ENCODE data around the gene HOXB3. TPM values are rescaled to one million over a fixed set of nuclear protein-coding genes. Genes with fewer than 3 reads are reported as not detected.

HOXB3 gene
- total RNA-seq = 1 to 10 TPM; 3.5 to 7.7 (median 4.2) TPM
- total RNA-seq (2013) = 3.7 TPM
- 0.32 to 6.8 (median 2.1) reads per million in 29 experiments for total RNA-seq

GRCh38 chr17:48589831-48590606 lies at the start of gene HOXB3:
Gene HOXB3, minus strand, starts transcription at chr17:48590241. Its CDS starts 37,767 bp downstream, at chr17:48552474.
- POLR2A ChIA-PET = interaction anchor here (0.6 kb wide), 2 partner anchors 87 to 423 kb away, joined by 4 to 6 read pairs; no protein-coding TSS in a partner anchor
- no peak within 1 kb of the TSS for H3K4me3 Mint-ChIP-seq
- 51% methylated on average over 5 of the region's 23 CpGs for WGBS (ENCODE audit: insufficient coverage)
- peaks cover 11 to 39% of the 10 kb centered on the region in 2 experiments for H3K4me1 ChIP-seq (ENCODE audit: control insufficient read depth in 1 of 2, extremely low read depth in 1 of 2, insufficient read depth in 2 of 2, low read length in 2 of 2)
- no peak within 1 kb of the TSS for H3K27ac ChIP-seq (ENCODE audit: low read length)
- H3K9me3 Mint-ChIP-seq = no peaks in the 10 kb centered on the region
- no peak for ATAC-seq (replicated peaks in 1 of 4)
- no peak within 1 kb of the TSS for H3K27ac Mint-ChIP-seq
- CTCF ChIA-PET = interaction anchor here (0.5 to 1.0 kb wide), 3 partner anchors 12 to 264 kb away, joined by 4 to 8 read pairs (median 6); no protein-coding TSS in a partner anchor
- peak in 1 of 35 experiments; percentile 4 for DNase-seq
- no peaks in the 10 kb centered on the region for H3K36me3 ChIP-seq (ENCODE audit: control insufficient read depth in 2 of 2, extremely low read depth in 1 of 2, insufficient read depth in 1 of 2, low read length in 1 of 2)
- H3K4me3 ChIP-seq (ENCODE audit: control insufficient read depth in 1 of 2, extremely low read depth in 1 of 2, low read length in 1 of 2) = no peak within 1 kb of the TSS
- peaks cover 0 to 84% of the 10 kb centered on the region in 2 experiments for H3K27me3 ChIP-seq (replicated peaks in 1 of 2; ENCODE audit: control insufficient read depth in 2 of 2, extremely low read depth in 1 of 2, insufficient read depth in 2 of 2, low read length in 1 of 2)
- H3K9me3 ChIP-seq = no peaks in the 10 kb centered on the region
- peaks cover 87 to 88% of the 10 kb centered on the region in 2 donors for H3K27me3 Mint-ChIP-seq
- H3K4me1 Mint-ChIP-seq = peaks cover 37 to 41% (median 39%) of the 10 kb centered on the region in 3 donors
- H3K36me3 Mint-ChIP-seq = no peaks in the 10 kb centered on the region

- Mint-ChIP-seq H3K9me3 (no peaks in the 10 kb centered on the region), H3K27me3 (peaks cover 69 to 97% of the 10 kb centered on the region in 2 donors), H3K27ac (no peak overlapping the region), H3K36me3 (no peaks in the 10 kb centered on the region), H3K4me3 (no peak overlapping the region), H3K4me1 (peaks cover 19 to 26% (median 23%) of the 10 kb centered on the region in 3 donors)
- no peaks in the 10 kb centered on the region for H3K9me3 ChIP-seq
- WGBS (ENCODE audit: insufficient coverage) = 96% methylated on average over 3 of the region's 5 CpGs
- ChIA-PET POLR2A (interaction anchor here in 1 of 2 donors (0.7 kb wide), 1 partner anchor 634 kb away, joined by 3 read pairs; no protein-coding TSS in a partner anchor), CTCF (interaction anchor here in 1 of 2 donors (0.6 kb wide), 1 partner anchor 237 kb away, joined by 5 read pairs; no protein-coding TSS in a partner anchor)
- H3K27me3 ChIP-seq (replicated peaks in 1 of 2; ENCODE audit: control insufficient read depth in 2 of 2, extremely low read depth in 1 of 2, insufficient read depth in 2 of 2, low read length in 1 of 2) = peaks cover 27 to 81% of the 10 kb centered on the region in 2 experiments
- peaks cover 0 to 25% of the 10 kb centered on the region in 2 experiments for H3K4me1 ChIP-seq (ENCODE audit: control insufficient read depth in 1 of 2, extremely low read depth in 1 of 2, insufficient read depth in 2 of 2, low read length in 2 of 2)
- no peaks in the 10 kb centered on the region for H3K36me3 ChIP-seq (ENCODE audit: control insufficient read depth in 2 of 2, extremely low read depth in 1 of 2, insufficient read depth in 1 of 2, low read length in 1 of 2)
- H3K27ac ChIP-seq (ENCODE audit: low read length) = no peak overlapping the region
- DNase-seq (no peak), ATAC-seq (replicated peaks in 1 of 4) (no peak)
- no peak overlapping the region for H3K4me3 ChIP-seq (ENCODE audit: control insufficient read depth in 1 of 2, extremely low read depth in 1 of 2, low read length in 1 of 2)
Observed at GRCh38 chr17:48639136-48639535, 49.1 kb upstream of the HOXB3 start.

GRCh38 chr17:48637323-48638260 lies 47.6 kb upstream of the HOXB3 start:
- Histone ChIP-seq H3K36me3 (ENCODE audit: control insufficient read depth in 2 of 2, extremely low read depth in 1 of 2, insufficient read depth in 1 of 2, low read length in 1 of 2) (no peaks in the 10 kb centered on the region), H3K27me3 (replicated peaks in 1 of 2; ENCODE audit: control insufficient read depth in 2 of 2, extremely low read depth in 1 of 2, insufficient read depth in 2 of 2, low read length in 1 of 2) (peaks cover 23 to 83% of the 10 kb centered on the region in 2 experiments), H3K27ac (ENCODE audit: low read length) (no peak overlapping the region), H3K9me3 (no peaks in the 10 kb centered on the region), H3K4me3 (ENCODE audit: control insufficient read depth in 1 of 2, extremely low read depth in 1 of 2, low read length in 1 of 2) (no peak overlapping the region), H3K4me1 (ENCODE audit: control insufficient read depth in 1 of 2, extremely low read depth in 1 of 2, insufficient read depth in 2 of 2, low read length in 2 of 2) (peaks cover 0 to 31% of the 10 kb centered on the region in 2 experiments)
- H3K4me1 Mint-ChIP-seq = peaks cover 19 to 29% (median 28%) of the 10 kb centered on the region in 3 donors
- CTCF ChIA-PET = interaction anchor here in 1 of 2 donors (0.9 to 1.0 kb wide), 2 partner anchors 383 to 572 kb away, joined by 3 to 4 read pairs; no protein-coding TSS in a partner anchor
- no peaks in the 10 kb centered on the region for H3K9me3 Mint-ChIP-seq
- 72% methylated on average over 12 of the region's 18 CpGs for WGBS (ENCODE audit: insufficient coverage)
- H3K27me3 Mint-ChIP-seq = peaks cover 66 to 96% of the 10 kb centered on the region in 2 donors
- no peaks in the 10 kb centered on the region for H3K36me3 Mint-ChIP-seq
- no peak overlapping the region for H3K4me3 Mint-ChIP-seq
- POLR2A ChIA-PET = no interaction called here
- DNase-seq (no peak), ATAC-seq (replicated peaks in 1 of 4) (no peak)
- peak overlapping the region in 1 of 2 donors; percentile 51 for H3K27ac Mint-ChIP-seq

GRCh38 chr17:48636177-48637018 lies 46.4 kb upstream of the HOXB3 start:
- Histone ChIP-seq H3K4me3 (ENCODE audit: control insufficient read depth in 1 of 2, extremely low read depth in 1 of 2, low read length in 1 of 2) (no peak overlapping the region), H3K27me3 (replicated peaks in 1 of 2; ENCODE audit: control insufficient read depth in 2 of 2, extremely low read depth in 1 of 2, insufficient read depth in 2 of 2, low read length in 1 of 2) (peaks cover 26 to 83% of the 10 kb centered on the region in 2 experiments), H3K27ac (ENCODE audit: low read length) (no peak overlapping the region), H3K4me1 (ENCODE audit: control insufficient read depth in 1 of 2, extremely low read depth in 1 of 2, insufficient read depth in 2 of 2, low read length in 2 of 2) (peaks cover 0 to 20% of the 10 kb centered on the region in 2 experiments), H3K9me3 (no peaks in the 10 kb centered on the region), H3K36me3 (ENCODE audit: control insufficient read depth in 2 of 2, extremely low read depth in 1 of 2, insufficient read depth in 1 of 2, low read length in 1 of 2) (no peaks in the 10 kb centered on the region)
- peak in 31 of 35 experiments; percentile 28 to 79 (median 60) for DNase-seq
- H3K4me3 Mint-ChIP-seq = peak overlapping the region in 1 of 3 donors; percentile 49
- ChIA-PET POLR2A (interaction anchor here in 1 of 2 donors (0.6 kb wide), 1 partner anchor 443 kb away, joined by 4 read pairs; no protein-coding TSS in a partner anchor), CTCF (interaction anchor here (0.5 to 2.4 kb wide), 22 partner anchors 11 to 1416 kb away, joined by 3 to 10 read pairs (median 3); partner anchors contain the start of gene HOXB9 (in 1 of the 2))
- WGBS (ENCODE audit: insufficient coverage) = 6% methylated on average over 34 of the region's 39 CpGs
- H3K9me3 Mint-ChIP-seq = no peaks in the 10 kb centered on the region
- H3K36me3 Mint-ChIP-seq = no peaks in the 10 kb centered on the region
- H3K27me3 Mint-ChIP-seq = peaks cover 67 to 96% of the 10 kb centered on the region in 2 donors
- H3K4me1 Mint-ChIP-seq = peaks cover 13 to 20% (median 19%) of the 10 kb centered on the region in 3 donors
- ATAC-seq (replicated peaks in 1 of 4) = peak; percentile 66 to 85 (median 80)
- no peak overlapping the region for H3K27ac Mint-ChIP-seq

GRCh38 chr17:48634493-48635208 lies 44.6 kb upstream of the HOXB3 start:
- WGBS (ENCODE audit: insufficient coverage) = 91% methylated on average over 12 of the region's 20 CpGs
- peaks cover 34 to 85% of the 10 kb centered on the region in 2 experiments for H3K27me3 ChIP-seq (replicated peaks in 1 of 2; ENCODE audit: control insufficient read depth in 2 of 2, extremely low read depth in 1 of 2, insufficient read depth in 2 of 2, low read length in 1 of 2)
- no peaks in the 10 kb centered on the region for H3K9me3 Mint-ChIP-seq

More at GRCh38 chr17:48634493-48635208, 44.6 kb upstream of the HOXB3 start:
- ATAC-seq (replicated peaks in 1 of 4) = no peak
- no peak overlapping the region for H3K4me3 ChIP-seq (ENCODE audit: control insufficient read depth in 1 of 2, extremely low read depth in 1 of 2, low read length in 1 of 2)
- H3K36me3 ChIP-seq (ENCODE audit: control insufficient read depth in 2 of 2, extremely low read depth in 1 of 2, insufficient read depth in 1 of 2, low read length in 1 of 2) = no peaks in the 10 kb centered on the region
- H3K27ac ChIP-seq (ENCODE audit: low read length) = no peak overlapping the region
- ChIA-PET CTCF (interaction anchor here in 1 of 2 donors (2.4 kb wide), 1 partner anchor 9 kb away, joined by 7 read pairs; the partner anchor contains the start of gene HOXB9), POLR2A (no interaction called here)
- H3K27ac Mint-ChIP-seq = no peak overlapping the region
- no peak for DNase-seq
- H3K36me3 Mint-ChIP-seq = no peaks in the 10 kb centered on the region
- peaks cover 9 to 17% (median 16%) of the 10 kb centered on the region in 3 donors for H3K4me1 Mint-ChIP-seq
- peaks cover 71 to 98% of the 10 kb centered on the region in 2 donors for H3K27me3 Mint-ChIP-seq
- peaks cover 0 to 20% of the 10 kb centered on the region in 2 experiments for H3K4me1 ChIP-seq (ENCODE audit: control insufficient read depth in 1 of 2, extremely low read depth in 1 of 2, insufficient read depth in 2 of 2, low read length in 2 of 2)
- no peaks in the 10 kb centered on the region for H3K9me3 ChIP-seq
- H3K4me3 Mint-ChIP-seq = peak overlapping the region in 1 of 3 donors; percentile 60

All from T-cell (primary cell).